ENCODE data around the gene MAPK8IP1.

Gene MAPK8IP1

GRCh38 chr11:45933846-45934579 is 48.6 kb downstream of the MAPK8IP1 start:
- H3K4me3 ChIP-seq (replicated peaks in 1 of 2; ENCODE audit: low read depth in 2 of 2, low read length in 2 of 2) = no peak overlapping the region

GRCh38 chr11:45934580-45935318 is 49.3 kb downstream of the MAPK8IP1 start:
- TF ChIP-seq CTCF (IDR thresholded peaks at IDR 0.05; ENCODE audit: low read depth, low read length) = no peak
- DNase-seq (ENCODE audit: low read depth in 2 of 2) = no peak
- H3K4me3 ChIP-seq (replicated peaks in 1 of 2; ENCODE audit: low read depth in 2 of 2, low read length in 2 of 2) = no peak overlapping the region

More at GRCh38 chr11:45933846-45934579, 48.6 kb downstream of the MAPK8IP1 start:
- no peak for DNase-seq (ENCODE audit: low read depth in 2 of 2)
- TF ChIP-seq CTCF (IDR thresholded peaks at IDR 0.05; ENCODE audit: low read depth, low read length) = no peak

GRCh38 chr11:45935349-45936064 is 50.1 kb downstream of the MAPK8IP1 start:
- no peak for DNase-seq (ENCODE audit: low read depth in 2 of 2)
- no peak overlapping the region for H3K4me3 ChIP-seq (replicated peaks in 1 of 2; ENCODE audit: low read depth in 2 of 2, low read length in 2 of 2)
- TF ChIP-seq CTCF (IDR thresholded peaks at IDR 0.05; ENCODE audit: low read depth, low read length) = no peak

- TF ChIP-seq CTCF (IDR thresholded peaks at IDR 0.05; ENCODE audit: low read depth, low read length) = no peak
- H3K4me3 ChIP-seq (replicated peaks in 1 of 2; ENCODE audit: low read depth in 2 of 2, low read length in 2 of 2) = no peak overlapping the region
- no peak for DNase-seq (ENCODE audit: low read depth in 2 of 2)
Observed at GRCh38 chr11:45936511-45937054, 51.1 kb downstream of the MAPK8IP1 start.

GRCh38 chr11:45937916-45938315 is 52.5 kb downstream of the MAPK8IP1 start:
- no peak for DNase-seq (ENCODE audit: low read depth in 2 of 2)
- TF ChIP-seq CTCF (IDR thresholded peaks at IDR 0.05; ENCODE audit: low read depth, low read length) = no peak
- H3K4me3 ChIP-seq (replicated peaks in 1 of 2; ENCODE audit: low read depth in 2 of 2, low read length in 2 of 2) = no peak overlapping the region

GRCh38 chr11:45939836-45940235 is 54.4 kb downstream of the MAPK8IP1 start:
- no peak overlapping the region for H3K4me3 ChIP-seq (replicated peaks in 1 of 2; ENCODE audit: low read depth in 2 of 2, low read length in 2 of 2)
- TF ChIP-seq CTCF (IDR thresholded peaks at IDR 0.05; ENCODE audit: low read depth, low read length) = no peak
- DNase-seq (ENCODE audit: low read depth in 2 of 2) = no peak

Data from cardiac fibroblast (primary cell).